Left cardiac atrium (tissue), 4 donors: ENCODE measurements around the gene RPP40. TPM values are rescaled to one million over a fixed set of nuclear protein-coding genes. Genes with fewer than 3 reads are reported as not detected.
"Not testable (repeated sequence)": the region's sequence is repeated elsewhere in the genome, so short reads cannot be mapped to it uniquely, and the experiment has no call there.

ENCODE experiments used
- ATAC-seq, 2 donors: fragments of 200-7000 bp; cut with Tn5 transposase; one replicate each; pipeline ENCODE4 v1.9.1; 2020; ENCODE audit warnings: mild to moderate bottlenecking in 2 of 2, moderate library complexity in 2 of 2
- DNase-seq: peaks from one replicate; pipeline ENCODE4 v3.0.0-alpha.2; 2020
- intact Hi-C, 2 donors: fragments of 100-400 bp; cut with DNase I; formaldehyde crosslinking; loops; one replicate each; pipeline versions ENCODE4 v1.14.1 to v1.15.1; 2022 to 2023
- total RNA-seq, 2 donors: library from RNA; stranded (reverse); fragmentation: NEBNext Ultra II Directional; extraction: Animal tissue kit (Norgen Biotek cat#: 25700); gene quantifications; one replicate each; pipeline ENCODE4 v1.2.1, GENCODE V29; 2021
- donor health status: DM: no; HTN: yes; CAD: no.
- donor health status: DM: no; HTN: yes; CAD: no; lungs with severe emphysema.
- donor health status: DM: yes; HTN: yes; CAD: no.
- donor health status: Dilated cardiomyopathy.

RPP40 gene
- total RNA-seq, 2 donors from 2014 or later: 3.7 to 4.9 TPM

DNA sequence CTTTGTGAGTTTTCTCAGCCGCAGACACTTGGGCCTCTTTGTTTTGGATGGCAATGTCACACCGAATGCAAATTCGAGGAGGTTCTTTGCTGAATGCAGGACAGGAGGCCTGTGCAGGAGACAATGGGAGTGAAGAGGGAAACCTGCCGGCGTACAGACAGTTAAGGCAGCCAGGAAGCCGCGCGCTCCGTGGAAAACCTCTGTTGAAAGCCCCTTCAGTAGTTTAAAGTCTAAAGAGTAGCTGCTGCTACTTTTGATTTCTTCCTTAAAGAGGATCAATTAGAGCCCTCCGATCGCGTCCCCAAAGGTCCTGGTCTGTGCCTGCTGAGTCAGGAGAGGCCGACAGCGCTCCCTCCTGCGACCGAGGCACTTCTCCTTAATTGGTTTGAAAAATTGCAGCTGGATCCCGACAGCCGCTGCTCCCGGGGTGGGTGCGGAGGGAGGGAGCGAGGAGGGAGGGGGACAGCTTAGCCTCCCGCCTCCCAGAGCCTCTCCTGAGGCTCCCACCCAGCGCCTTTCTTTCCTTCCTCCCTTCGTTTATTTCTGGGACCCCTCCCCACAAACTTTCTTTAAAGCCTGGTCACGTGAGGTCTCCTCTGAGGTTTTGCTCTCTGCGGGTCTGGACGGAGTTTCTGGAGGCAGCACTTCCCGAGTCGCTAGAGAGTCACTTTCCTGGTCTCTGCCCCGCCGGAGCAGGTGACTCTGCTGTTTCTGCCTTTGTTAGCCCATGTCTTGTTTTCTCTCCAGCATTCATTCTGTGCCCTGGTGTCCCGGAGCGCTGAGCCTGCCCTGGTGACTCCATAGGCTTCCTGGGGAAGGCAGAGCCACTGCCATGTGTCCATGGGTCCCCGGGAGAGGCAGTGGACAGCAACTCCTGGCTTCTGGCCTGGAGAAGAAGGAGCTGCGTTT lies 22.3 kb upstream of the RPP40 start:
- intact Hi-C loops: no loop called here
- DNase-seq (peak; percentile 45), ATAC-seq (peak; percentile 81 to 87)

DNA sequence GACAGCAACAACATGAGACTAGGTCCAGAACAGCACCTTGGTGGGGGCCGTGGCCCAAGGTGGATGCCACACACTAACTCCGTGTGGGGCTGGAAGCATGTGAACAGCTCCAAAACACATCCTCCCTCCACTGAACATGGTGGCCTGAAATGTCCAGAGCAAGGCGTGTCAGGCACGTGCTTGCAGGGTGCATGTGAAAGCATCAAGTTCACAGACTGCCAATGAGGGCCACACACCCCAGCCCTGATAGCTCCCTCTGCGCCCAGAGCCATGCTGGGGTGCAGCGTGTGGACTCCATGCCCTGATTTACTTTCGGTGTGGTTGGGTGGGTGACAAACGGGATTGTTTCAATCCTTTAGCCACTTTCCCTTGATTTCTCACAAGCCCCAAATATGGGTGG lies 20.1 kb upstream of the RPP40 start:
- ATAC-seq (no peak), DNase-seq (no peak)
- intact Hi-C loops: no loop called here

DNA sequence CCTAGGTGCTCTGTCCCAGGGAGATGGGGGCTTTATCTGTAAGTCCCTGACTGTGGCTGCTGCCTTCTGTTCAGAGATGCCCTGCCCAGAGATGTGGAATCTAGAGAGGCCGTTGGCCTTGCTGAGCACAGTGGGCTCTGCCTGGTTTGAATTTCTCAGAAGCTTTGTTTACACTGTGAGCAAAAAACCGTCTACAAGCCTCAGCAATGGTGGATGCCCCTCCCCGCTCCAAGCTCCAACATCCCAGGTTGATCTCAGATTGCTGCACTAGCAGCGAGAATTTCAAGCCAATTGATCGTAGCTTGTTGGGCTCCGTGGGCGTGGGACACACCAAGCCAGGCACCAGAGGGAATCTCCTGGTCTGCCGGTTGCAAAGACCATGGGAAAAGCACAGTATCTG lies 16.3 kb upstream of the RPP40 start:
- intact Hi-C loops: no loop called here
- ATAC-seq (no peak), DNase-seq (no peak)

DNA sequence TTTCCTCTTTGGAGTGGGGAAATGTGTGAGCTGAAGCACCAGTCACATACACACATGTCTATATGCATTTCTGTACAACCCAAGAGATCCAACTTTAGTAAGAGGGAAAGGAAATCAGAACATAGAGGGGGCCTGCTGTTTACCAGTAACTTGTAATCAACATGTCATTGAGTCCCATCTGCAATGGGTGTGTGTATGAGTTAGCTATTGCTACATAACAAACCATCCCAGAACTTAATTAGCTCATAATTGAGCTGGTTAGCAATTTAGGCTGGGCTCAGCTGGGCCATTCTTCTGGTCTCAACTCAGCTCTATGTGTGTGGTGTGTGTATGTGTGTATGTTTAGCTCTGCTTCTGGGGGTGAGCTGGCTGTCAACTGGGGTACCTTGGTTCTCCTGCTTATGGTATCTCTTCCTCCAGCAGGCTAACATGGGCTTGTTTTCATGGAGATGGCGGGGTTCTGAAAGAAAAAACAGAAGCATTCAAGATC lies 10.3 kb upstream of the RPP40 start:
- DNase-seq (no peak), ATAC-seq (no peak)
- intact Hi-C loops: no loop called here

DNA sequence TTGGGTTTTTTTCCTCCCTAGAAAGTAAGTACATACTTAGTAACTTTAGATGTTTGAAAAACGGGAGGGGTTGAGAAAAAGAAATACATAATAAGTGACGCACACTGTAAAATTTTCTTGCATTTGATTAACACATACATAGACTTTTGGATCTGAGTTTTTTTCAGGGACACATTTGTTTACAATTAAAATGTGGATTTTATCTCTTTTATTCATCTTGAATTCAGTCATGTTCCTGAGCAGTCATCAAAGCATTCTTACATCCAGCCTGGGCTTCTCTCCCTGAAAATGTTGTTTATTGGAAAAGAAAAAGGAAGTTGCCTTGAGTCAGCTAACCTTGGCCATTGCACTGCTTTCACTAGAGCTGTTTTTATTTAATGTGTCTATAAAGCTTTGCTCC lies 8.7 kb upstream of the RPP40 start:
- DNase-seq (no peak), ATAC-seq (no peak)
- intact Hi-C loops: no loop called here

DNA sequence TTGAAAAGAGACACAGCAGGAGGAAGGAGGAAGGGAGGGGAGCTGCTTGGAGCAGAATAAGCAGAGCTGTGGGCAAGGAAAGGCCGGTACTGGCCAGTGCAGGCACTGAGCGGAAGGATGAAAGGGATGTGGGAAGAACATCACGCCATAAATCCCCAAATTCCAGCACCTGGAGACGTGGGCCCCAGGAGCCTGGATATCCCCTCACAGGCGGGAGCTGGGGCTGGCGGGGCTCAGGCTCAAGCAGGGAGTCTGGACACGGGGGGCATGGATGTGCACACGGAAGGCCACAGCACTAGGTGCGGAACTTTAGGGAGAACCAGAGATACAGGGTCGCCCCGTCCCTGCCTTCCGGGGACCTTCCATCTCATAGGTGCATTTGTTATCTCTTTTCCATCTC lies 7.5 kb upstream of the RPP40 start:
- ATAC-seq: no peak
- intact Hi-C loops: no loop called here
- no peak for DNase-seq

DNA sequence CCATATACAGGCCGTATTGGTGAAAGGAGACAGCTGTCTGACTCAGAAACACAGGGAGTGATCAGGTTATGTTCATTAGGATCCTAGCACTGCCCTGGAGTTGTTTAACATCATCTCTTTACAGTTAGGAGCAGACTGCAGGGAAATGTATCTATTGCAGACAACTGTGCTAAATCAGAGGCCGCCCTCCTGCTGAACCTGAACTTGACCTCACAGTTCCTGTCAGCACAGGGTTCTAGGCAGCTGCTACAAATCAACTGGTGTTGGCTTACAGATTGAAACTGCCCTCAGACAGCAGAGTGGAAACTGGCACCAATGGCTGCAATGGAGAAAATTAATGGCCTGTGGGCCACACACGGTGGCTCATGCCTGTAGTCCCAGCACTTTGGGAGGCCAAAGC lies 3.7 kb upstream of the RPP40 start:
- ATAC-seq: no peak

DNA sequence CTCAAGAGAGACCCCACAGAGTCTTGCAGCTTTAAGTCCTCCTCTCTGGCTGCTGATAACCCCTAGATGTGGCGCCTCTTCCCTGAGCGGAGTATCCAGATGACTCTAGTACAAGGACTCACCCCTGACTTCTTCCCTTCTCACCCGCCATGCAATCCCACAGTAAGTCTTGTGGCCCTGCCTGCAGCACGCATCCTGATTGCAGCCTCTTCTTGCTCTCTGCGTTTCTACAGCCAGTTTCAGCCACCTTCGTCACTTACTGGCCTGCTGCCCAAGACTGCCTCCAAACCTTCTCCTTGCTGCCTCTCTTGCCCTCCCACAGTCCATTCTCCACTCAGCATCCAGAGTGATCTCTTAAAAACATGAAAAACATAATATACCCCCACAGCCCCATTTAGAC lies 2.4 kb upstream of the RPP40 start:
- intact Hi-C loops: no loop called here
- DNase-seq (no peak), ATAC-seq (no peak)

More for the DNA sequence above, 3.7 kb upstream of the RPP40 start:
- no peak for DNase-seq
- intact Hi-C loops: no loop called here

DNA sequence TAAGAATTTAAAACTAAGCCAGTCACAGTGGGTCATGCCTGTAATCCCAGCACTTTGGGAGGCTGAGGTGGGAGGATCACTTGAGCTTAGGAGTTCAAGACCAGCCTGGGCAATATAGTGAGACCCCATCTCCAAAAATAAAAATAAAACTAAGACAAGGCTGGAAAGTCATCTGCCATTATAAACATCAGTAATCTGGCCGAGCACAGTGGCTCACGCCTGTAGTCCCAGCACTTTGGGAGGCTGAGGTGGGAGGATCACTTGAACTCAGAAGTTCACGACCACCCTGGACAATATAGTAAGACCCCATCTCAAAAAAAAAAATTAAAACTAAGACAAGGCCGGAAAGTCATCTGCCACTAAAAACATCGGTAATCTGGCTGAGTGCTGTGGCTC lies 1.2 kb upstream of the RPP40 start:
- ATAC-seq, intact Hi-C loops, DNase-seq: not testable (repeated sequence)

DNA sequence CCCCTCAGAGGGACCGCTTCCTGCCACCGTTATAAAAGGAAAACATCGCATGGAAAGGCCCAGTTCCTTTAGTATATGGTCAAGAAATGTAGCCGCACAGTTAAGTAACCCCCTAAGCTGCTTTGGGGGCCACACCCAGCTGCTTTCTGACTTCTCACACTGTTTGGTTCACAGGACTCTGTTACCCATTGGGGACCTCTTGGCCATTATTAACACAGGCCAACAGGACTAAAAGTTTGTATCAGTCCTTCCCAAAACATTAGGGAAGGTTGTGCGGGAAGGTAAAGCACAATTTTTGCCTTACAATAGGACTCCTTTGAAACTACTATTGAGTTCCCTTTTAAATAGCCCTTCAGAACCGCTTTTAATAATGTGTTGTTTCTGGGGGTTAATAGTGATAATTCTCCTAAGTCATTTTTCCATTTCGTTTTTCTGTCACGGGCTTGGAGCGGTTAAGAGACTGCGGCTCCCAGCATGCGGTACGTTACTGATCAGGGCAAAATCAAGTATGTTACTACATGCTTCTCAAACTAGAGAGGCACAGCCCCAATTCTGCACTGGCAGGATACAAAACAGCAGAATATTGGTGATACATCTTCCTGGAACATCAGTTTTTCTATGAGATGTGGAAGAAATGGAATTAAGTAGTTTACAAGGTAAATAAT lies 668 bp upstream of the RPP40 start:
- no peak for ATAC-seq
- DNase-seq: no peak
- intact Hi-C loops: no loop called here

DNA sequence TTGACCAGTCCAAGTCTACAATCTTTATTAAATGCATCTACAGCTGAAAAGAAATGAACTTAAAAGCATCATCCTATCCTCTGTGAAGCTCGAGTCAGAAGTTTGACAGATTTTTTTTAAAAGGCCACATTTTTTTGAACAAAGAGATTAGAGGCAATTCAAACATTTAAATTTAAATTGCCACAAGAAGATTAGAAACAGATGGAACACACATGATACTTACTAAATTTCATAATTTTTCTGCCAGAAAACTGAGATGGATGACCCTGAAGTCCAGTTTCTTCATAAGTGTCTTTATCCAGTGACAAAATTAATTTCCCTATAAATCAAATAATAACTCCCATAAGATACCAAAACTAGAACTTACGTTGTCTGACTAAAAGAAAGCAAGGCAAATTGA lies 4.3 kb downstream of the RPP40 start:
- ATAC-seq (no peak), DNase-seq (no peak)
- intact Hi-C loops: no loop called here

DNA sequence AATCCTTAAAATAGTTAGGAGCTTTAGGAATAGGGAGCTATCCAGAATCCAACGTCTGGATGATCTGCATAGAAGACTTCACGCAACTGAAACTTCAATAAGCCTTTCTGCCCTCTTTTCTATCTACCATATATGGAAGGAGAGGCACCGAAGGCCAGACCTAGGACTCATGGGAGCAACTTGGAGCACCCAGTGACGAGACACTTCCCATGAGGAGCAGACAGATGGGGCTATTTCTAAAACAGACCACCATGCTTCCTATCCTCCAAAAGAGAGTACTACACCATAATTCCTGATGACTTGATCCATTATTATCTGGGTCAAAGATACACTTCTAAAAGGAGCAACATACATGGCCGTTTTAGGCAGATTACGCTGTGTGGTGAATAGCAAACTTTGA lies 6.0 kb downstream of the RPP40 start:
- DNase-seq (no peak), ATAC-seq (no peak)
- intact Hi-C loops: no loop called here

DNA sequence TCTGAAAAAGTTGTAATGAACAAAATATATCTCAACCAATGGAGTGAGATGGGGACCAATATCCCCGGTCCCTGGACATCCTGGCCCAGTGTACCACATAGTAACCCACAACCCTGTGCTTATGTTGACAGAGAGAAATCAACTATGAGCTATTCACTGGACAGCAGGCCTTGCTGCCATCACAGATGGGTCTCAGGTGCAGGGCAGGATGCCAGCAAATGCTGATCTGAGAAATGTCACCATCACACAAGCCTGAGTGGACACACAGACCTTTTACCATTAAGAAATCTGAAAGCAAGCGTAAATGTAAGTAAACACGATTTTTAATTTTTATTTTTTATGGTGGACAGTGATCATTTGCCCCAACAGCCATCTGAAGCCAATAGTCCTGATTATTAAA lies 9.1 kb downstream of the RPP40 start:
- intact Hi-C loops: no loop called here
- ATAC-seq (no peak), DNase-seq (no peak)

DNA sequence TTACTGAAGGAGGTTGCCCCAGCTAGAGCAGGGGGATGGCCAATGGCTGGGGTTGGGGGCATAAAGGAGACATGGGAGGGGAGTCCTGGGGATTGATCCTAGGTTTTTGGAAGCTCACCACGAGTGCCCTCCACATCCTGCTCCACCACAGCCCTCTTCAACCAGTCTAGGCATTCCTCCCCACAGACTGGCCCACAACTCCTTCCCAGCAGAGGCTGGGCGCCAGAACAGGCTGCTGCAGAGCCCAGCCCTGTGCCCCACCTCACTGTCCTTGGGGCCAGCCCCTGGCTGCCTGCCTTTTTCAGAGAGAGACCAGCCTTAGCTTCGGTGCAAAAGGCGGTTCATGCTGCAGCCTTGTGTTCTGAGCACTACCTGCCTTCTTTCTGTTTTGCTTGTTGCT lies 16.4 kb downstream of the RPP40 start:
- ATAC-seq (no peak), DNase-seq (no peak)
- intact Hi-C loops: no loop called here

DNA sequence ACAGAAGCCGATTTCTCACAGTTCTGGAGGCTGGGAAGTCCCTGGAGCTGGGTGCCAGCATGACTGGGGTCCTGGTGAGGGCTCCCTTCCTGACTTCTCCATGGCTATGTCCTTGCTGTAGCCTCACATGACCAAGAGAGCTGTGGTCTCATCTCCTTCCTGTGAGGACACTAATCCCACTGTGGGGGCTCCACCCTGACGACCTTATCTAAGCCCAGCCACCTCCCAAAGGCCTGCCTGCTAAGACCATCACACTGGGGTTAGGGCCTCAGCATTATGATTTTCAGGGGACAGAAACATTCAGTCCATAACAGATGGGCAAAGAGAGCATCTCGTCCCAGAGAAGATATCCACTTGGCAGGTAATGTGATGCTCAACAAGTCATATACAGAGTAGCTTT lies 16.8 kb downstream of the RPP40 start:
- no peak for ATAC-seq

DNA sequence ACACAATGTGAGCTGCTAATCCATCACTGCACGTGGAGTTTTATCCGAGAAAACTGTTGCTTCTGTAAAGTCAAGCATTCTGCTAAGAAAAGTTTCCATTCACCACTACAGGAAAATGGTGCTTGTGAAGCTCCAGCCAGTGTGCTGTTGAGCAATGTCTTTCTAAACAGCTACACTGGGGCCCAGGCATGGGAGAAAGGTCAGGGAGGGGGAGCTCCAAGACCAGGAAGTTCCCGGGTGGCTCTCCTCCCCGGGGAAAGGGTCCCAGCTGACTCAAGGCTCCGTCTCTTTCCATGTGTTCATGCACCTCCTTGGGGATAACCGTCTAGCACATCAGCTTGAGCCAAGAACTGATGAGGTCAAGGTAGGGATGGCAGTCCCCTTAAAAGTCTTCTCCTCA lies 20.5 kb downstream of the RPP40 start:
- DNase-seq (no peak), ATAC-seq (no peak)
- intact Hi-C loops: no loop called here

More for the DNA sequence above, 16.8 kb downstream of the RPP40 start:
- intact Hi-C loops: no loop called here
- DNase-seq: no peak

DNA sequence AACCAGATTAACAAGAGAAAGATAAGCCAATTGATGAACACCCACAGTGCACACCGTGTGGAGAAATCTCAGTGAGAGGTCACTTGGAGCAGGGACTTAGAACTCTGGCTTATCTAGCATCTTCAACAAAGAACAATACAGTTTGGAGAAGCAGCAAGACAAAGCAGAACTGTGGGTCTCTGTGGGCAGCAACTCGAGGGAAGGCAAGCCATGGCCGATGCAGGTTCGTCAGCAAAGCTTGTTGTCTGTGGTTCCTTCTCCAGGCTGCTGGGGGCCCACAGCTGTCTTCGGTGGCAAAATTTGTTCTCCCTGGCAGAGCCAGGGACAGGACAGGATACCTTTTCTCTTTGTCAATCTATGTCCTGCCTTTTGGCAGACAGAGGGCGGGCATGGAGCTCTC lies 22.1 kb downstream of the RPP40 start:
- intact Hi-C loops: no loop called here
- DNase-seq (no peak), ATAC-seq (no peak)

DNA sequence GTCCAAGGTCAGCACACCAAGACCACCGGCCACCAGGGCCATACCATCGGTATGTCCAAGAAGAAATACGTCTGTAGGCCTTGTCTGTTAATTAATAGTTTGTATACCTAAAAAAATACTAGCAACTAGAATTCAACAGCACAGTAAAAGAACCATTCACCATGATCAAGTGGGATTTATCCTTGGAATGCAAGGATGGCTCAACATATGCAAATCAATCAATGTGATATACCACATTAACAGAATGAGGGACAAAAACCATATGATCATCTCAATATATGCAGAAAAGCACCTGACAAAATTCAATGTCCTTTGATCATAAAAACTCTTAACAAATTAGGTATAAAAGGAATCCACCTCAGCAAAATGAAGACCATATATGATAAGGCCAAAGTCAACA lies 24.4 kb downstream of the RPP40 start:
- DNase-seq: no peak
- ATAC-seq: no peak
- intact Hi-C loops: no loop called here

DNA sequence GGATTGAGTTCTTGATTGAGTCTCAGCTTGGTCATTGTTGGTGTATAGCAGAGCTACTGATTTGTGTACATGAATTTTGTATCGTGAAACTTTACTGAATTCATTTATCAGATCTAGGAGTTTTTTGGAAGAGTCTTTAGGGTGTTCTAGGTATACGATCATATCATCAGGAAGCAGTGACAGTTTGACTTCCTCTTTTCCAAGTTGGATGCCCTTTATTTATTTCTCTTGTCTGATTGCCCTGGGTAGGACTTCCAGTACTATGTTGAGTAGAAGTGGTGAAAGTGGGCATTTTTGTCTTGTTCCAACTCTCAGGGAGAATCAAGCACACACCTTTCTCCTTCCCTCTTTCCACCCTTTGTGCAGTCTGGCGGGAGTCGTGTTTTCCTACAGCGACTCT lies 26.4 kb downstream of the RPP40 start:
- no peak for ATAC-seq
- intact Hi-C loops: no loop called here

DNA sequence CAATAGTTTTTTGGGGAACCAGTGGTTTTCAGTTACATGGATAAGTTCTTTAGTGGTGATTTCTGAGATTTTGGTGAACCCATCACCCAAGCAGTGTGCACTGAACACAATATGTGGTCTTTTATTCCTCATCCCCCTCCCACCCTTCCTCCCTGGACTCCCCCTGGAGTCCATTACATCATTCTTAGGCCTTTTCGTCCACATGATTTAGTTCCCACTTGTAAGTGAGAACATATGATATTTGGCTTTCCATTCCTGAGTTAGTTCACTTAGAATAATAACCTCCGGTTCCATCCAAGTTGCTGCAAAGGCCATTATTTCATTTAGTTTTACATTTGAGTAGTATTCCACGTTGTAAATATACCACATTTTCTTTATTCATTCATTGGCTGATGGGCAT lies 28.3 kb downstream of the RPP40 start:
- ATAC-seq (no peak), DNase-seq (no peak)
- intact Hi-C loops: no loop called here

More for the DNA sequence above, 26.4 kb downstream of the RPP40 start:
- no peak for DNase-seq

DNA sequence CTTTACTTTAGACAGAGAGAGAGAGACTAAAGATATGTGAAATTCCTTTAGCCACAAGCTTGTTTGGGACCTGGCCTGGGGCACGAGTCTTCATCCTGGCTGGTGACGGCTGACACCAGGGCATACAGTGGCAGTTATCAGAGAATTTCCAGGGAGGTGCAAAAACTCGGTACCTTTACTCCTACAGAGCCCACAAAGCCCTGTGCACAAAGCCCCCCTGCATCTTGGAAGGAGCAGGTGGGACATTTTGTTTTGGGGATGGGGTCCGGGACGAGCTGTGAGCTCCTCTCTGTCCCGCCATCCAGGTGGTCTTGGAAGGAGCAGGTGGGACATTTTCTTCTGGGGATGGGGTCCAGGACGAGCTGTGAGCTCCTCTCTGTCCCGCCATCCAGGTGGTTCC lies 28.9 kb downstream of the RPP40 start:
- ATAC-seq: no peak
- intact Hi-C loops: no loop called here
- no peak for DNase-seq
